ENCODE data around the gene TCERG1L.

The TCERG1L gene

DNA sequence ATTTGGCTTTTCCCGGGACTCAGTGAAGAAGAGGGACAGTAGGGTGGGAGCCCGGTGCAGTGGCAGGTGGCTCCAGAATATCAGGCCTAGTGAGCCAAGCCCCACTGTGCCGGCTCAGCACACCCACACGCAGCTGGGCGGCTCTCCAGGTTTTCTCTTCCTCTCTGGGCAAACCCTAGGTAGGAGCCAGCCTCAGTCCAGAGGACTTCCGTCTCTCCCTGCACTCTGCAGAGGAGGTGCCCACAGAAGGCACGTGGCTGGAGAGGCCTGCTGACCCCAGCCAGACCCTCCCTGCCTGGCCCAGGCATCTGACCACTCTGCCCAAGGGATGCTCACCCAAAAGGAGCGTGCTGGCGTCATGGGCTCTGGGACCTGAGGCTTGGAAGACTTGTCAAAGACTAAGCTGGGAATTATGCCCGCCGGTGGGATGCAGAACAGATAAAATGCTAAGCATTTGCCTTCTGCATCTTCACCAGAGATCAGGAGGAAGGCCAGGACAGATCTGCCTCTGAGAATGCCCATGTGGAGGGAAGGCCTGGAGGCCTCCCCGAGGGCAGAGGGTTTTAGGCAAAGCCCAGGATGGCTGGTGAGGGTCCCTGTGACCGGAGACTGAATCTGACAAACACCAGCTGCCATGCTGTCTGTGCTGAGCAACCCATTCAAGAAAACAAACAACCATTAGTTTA lies 40.2 kb downstream of the TCERG1L start:
- Histone ChIP-seq H3K4me1 (ENCODE audit: insufficient read depth, low read length) (no peaks in the 10 kb centered on the region), H3K9me3 (ENCODE audit: control insufficient read depth, insufficient read depth, low read length) (no peaks in the 10 kb centered on the region), H3K9ac (ENCODE audit: low read depth, low read length) (no peak overlapping the region), H3K36me3 (ENCODE audit: insufficient read depth, low read length) (no peaks in the 10 kb centered on the region)

DNA sequence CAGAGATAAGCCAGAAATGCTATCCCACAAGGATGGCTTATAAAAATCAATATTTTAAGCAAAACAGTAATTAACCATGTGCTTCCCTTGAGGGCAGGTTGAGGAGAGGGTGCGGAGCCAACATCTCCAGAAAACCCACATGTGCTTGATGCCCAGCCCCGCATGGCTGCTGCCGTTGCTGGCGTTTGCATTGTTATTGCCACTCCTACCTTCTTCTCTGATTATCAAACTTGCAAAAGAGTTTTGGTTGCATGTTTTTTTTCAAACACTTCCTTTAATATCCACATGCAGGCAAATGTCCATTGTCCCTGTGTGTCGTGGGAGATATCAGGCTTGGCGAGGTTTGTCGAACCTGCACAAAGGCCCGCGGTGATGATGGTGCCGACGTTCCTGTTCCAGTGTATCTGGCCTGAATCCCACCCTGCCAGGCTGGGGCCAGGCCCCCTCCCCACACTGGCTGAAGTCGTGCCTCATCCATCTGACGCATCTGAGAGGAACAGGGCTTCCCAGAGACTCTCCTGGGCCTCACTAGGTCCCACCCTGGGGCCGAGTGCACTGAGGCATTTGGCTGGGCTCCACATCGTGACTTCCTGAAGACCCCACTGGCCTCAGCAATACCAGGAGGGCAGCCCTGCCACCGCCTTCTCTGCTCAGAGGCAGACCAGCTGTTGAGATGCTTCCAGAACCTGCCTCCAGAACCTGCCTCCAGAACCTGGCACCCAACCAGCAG lies 40.9 kb downstream of the TCERG1L start:
- Histone ChIP-seq H3K4me1 (ENCODE audit: insufficient read depth, low read length) (no peaks in the 10 kb centered on the region), H3K36me3 (ENCODE audit: insufficient read depth, low read length) (no peaks in the 10 kb centered on the region), H3K9ac (ENCODE audit: low read depth, low read length) (no peak overlapping the region), H3K9me3 (ENCODE audit: control insufficient read depth, insufficient read depth, low read length) (no peaks in the 10 kb centered on the region)

DNA sequence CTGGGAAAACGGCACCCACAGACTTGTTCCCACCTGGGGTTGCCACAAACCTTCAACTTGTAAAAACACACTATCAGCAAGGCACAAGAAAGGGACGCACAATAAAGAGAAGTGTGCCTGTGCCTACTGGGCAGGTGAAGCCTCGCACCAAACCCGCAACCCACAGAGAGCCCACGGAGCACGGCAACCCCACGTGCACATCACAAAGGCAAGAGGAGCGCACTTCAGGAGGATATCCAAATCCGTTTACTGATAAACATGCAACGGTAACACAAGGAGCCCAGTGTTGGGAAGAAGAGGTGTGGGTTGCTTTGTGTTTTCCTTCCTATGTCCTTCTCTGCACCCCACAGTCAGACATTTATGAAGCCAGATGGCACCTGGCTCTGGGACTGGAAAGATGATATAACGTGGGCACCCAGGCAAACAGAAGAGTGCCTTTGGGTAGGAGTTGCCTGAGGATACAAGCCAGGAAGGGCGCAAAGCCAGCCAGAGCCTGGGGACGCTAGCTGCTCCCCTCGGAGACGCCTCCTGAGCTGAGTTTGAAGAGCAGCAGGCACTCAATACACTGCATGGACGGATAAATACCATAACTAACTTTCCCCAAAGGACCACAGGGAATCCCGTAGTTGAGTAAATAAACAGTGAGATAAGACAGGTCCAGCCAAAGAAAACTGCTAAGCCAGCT lies 41.6 kb downstream of the TCERG1L start:
- Histone ChIP-seq H3K36me3 (ENCODE audit: insufficient read depth, low read length) (no peaks in the 10 kb centered on the region), H3K9me3 (ENCODE audit: control insufficient read depth, insufficient read depth, low read length) (no peaks in the 10 kb centered on the region), H3K9ac (ENCODE audit: low read depth, low read length) (no peak overlapping the region), H3K4me1 (ENCODE audit: insufficient read depth, low read length) (no peaks in the 10 kb centered on the region)

DNA sequence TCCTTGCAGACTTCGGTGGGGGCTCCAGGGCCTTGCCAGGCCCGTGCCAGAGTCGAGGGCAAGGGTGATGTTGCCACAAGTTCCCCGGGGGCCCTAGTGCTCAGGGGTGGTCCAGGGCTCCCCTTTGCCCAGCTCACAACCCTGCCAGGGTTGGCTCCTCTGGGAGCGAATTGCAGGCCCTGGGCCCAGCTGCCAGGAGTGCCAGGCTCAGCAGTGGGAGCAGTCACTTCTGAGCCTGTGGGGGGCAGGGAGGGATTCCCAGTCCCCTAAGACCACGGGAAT lies 43.8 kb downstream of the TCERG1L start:
- H3K4me1 ChIP-seq (ENCODE audit: insufficient read depth, low read length), result no peaks in the 10 kb centered on the region
- no peaks in the 10 kb centered on the region for H3K36me3 ChIP-seq (ENCODE audit: insufficient read depth, low read length)
- no peak overlapping the region for H3K9ac ChIP-seq (ENCODE audit: low read depth, low read length)
- no peaks in the 10 kb centered on the region for H3K9me3 ChIP-seq (ENCODE audit: control insufficient read depth, insufficient read depth, low read length)

DNA sequence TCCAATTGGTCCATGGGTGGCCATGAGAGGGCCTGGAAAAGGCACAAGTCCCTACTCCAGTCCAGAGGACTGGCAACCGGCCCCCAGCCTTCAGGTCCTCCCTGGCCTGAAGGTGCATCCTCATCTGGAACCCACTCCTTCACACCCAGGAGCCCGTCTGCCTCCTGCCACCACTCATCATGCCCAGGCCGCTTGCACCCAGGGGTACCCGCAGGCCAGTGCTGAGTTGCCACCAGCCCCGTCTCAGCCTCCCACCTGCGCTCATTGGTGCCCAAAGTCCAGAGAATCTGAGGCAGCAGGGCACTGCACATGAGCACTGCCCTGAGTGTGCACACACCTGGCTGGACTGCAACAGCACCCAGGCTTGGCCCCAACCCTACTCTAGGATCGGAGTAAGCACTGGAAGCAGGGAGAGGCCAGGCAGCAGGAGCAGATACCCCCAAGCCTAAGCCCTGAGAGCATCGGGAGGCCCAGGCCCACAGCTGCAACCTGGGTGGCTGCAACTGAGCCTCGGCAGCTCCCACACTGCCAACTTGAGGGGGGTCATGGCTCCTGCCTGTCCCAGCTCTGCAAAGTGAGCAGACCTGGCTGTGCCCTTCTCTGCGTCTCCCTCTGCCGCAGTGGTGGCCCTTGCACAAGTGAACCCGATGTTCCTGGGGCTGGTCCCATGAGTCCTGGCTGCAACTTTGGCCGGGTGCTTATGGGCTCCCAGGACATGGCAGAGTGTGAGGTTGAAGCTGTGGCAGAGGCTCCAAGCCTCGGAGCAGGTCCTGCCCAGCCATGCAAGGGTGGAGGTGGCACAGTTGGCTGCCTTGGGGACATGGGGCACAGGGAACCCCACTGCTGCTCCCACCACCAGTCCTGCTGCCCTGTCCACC lies 44.3 kb downstream of the TCERG1L start:
- H3K9ac ChIP-seq (ENCODE audit: low read depth, low read length), result no peak overlapping the region
- no peaks in the 10 kb centered on the region for H3K36me3 ChIP-seq (ENCODE audit: insufficient read depth, low read length)
- H3K4me1 ChIP-seq (ENCODE audit: insufficient read depth, low read length), result no peaks in the 10 kb centered on the region
- no peaks in the 10 kb centered on the region for H3K9me3 ChIP-seq (ENCODE audit: control insufficient read depth, insufficient read depth, low read length)

DNA sequence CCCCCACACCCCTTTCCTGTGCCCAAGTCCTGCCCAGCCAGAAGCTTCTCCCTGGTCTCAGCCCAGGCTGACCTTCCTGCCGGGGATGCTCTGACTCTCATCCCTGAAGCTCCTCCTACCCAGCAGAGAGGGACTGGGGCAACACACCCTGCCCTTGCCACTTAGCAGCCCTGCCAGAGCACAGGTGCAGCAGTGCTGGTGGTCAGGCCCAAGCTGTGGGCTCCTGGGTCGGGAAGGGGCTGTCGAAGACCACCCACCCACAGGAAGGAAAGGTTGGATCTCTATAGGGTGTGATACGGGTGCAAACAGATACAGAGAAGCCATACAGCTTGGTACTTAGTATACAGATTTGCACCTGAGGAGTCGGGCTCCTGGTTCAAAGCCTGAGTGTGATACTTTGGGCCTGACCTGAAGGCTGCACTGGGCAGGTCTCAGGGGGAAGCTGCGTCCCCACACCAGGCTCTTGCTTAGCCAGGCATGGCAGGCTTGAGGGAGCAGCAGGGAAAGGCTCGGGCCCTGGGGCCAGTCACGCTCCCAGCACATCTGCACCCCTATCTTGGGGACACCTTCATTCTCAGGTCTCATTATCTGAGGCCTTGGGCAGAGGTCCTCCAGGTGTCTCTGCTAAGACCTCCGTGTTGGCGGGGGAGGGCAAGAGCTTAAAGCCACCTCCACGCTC lies 47.3 kb downstream of the TCERG1L start:
- Histone ChIP-seq H3K9ac (ENCODE audit: low read depth, low read length) (no peak overlapping the region), H3K36me3 (ENCODE audit: insufficient read depth, low read length) (no peaks in the 10 kb centered on the region)

DNA sequence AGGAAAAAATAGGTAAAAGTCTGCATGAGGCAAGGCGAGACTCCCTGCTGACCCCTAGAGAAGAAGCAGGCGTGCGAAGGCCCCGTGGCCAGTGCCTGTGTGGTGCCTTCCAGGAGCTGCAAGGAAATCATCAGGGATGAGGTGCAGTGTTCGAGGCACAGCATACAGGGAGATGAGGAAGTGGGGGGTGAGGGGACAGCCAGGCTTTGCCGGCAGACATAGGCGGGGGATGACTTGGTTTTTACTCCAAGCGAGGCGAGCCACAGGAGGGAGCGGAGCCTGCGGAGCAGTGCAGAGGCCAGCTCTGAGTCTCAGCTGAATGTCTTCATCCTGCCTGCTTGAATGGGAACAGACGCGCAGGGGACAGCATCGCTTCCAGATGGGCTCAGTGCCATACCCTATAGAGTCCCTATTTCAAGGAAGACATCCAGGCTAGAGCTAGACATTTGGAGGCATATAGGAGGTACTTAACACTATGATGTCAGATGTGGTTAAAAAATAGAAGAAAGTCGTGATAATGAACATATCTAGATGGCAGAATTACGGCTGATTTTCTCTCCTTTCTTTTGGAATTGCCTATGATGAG lies 49.5 kb downstream of the TCERG1L start:
- no peaks in the 10 kb centered on the region for H3K4me1 ChIP-seq (ENCODE audit: insufficient read depth, low read length)
- no peaks in the 10 kb centered on the region for H3K9me3 ChIP-seq (ENCODE audit: control insufficient read depth, insufficient read depth, low read length)
- no peak overlapping the region for H3K9ac ChIP-seq (ENCODE audit: low read depth, low read length)
- no peaks in the 10 kb centered on the region for H3K36me3 ChIP-seq (ENCODE audit: insufficient read depth, low read length)

More for the DNA sequence above, 47.3 kb downstream of the TCERG1L start:
- Histone ChIP-seq H3K4me1 (ENCODE audit: insufficient read depth, low read length) (no peaks in the 10 kb centered on the region), H3K9me3 (ENCODE audit: control insufficient read depth, insufficient read depth, low read length) (no peaks in the 10 kb centered on the region)

DNA sequence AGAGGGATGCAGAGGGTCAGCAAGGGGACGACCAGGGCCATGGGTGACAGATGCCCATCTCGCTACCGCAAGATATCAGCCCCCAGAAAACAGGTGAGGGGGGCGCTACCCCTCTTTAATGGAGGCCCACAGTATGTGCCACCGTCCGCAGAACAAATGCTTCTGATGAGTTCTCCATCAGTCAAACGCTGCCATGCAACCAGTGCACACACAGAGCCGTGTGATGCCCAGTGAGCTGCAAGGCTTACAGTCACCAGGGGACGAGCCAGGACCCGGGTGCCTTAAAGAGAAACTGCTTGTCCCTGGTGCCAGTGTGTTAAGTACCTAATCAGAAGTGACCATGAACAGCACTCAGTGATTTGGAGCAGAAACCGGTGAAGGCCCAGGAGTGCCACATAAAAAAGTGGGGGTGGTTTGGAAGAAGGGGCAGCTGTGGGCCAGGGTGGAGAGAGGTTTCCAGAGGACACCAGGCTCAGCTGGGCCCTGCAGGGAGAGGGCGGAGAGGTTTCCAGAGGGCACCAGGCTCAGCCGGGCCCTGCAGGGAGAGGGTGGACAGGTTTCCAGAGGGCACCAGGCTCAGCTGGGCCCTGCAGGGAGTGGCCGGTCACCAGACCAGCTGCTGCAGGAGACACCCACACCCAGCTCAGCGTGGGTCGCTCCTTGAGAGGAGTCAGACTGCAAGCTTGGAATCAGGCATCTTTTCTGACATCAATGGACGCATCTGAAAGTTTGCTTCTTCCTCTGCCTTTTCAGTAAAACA lies 50.9 kb downstream of the TCERG1L start:
- H3K9ac ChIP-seq (ENCODE audit: low read depth, low read length), result no peak overlapping the region
- no peaks in the 10 kb centered on the region for H3K9me3 ChIP-seq (ENCODE audit: control insufficient read depth, insufficient read depth, low read length)
- H3K4me1 ChIP-seq (ENCODE audit: insufficient read depth, low read length), result no peaks in the 10 kb centered on the region
- no peaks in the 10 kb centered on the region for H3K36me3 ChIP-seq (ENCODE audit: insufficient read depth, low read length)

DNA sequence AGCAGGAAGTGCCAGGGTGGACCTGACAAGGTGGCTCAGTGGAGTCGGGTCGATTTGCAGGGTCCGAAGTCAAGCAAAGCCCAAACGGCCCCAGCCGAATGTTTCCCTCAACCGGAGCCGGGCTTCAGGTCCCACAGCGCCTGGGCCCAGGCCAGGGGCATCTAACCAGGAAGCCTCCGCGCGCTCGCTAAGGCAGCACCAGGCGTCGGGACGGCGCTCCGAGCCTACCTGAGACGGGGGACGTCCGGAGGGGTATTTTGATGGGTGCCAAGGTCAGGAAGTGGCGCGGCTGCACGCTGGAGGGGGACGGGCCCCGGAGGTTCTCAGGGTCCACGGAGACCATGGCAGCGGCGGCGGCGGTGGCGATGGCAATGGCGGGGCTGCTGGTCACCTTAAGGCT lies 51.5 kb downstream of the TCERG1L start:
- Histone ChIP-seq H3K4me1 (ENCODE audit: insufficient read depth, low read length) (no peaks in the 10 kb centered on the region), H3K9ac (ENCODE audit: low read depth, low read length) (no peak overlapping the region), H3K9me3 (ENCODE audit: control insufficient read depth, insufficient read depth, low read length) (no peaks in the 10 kb centered on the region), H3K36me3 (ENCODE audit: insufficient read depth, low read length) (no peaks in the 10 kb centered on the region)

DNA sequence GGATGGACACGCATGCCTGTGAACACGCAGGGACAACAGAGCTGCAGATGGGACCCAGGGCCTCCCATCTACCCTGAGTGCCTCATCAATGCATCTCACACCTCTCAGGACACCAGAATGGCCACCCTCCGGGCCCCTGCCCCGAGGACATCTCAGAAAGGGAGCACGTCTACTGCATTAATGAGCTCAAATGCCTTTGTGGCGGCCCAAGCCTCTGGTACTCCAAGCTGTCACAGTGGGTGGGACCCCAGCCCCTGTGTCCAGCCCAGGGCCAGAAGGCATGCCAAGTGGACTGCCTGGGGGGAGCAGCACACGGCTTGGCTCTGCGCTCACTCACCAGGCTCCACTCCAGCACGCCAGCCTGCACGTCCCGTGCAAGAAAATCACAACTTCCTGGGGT lies 52.0 kb downstream of the TCERG1L start:
- Histone ChIP-seq H3K36me3 (ENCODE audit: insufficient read depth, low read length) (no peaks in the 10 kb centered on the region), H3K9me3 (ENCODE audit: control insufficient read depth, insufficient read depth, low read length) (no peaks in the 10 kb centered on the region), H3K4me1 (ENCODE audit: insufficient read depth, low read length) (no peaks in the 10 kb centered on the region), H3K9ac (ENCODE audit: low read depth, low read length) (no peak overlapping the region)

DNA sequence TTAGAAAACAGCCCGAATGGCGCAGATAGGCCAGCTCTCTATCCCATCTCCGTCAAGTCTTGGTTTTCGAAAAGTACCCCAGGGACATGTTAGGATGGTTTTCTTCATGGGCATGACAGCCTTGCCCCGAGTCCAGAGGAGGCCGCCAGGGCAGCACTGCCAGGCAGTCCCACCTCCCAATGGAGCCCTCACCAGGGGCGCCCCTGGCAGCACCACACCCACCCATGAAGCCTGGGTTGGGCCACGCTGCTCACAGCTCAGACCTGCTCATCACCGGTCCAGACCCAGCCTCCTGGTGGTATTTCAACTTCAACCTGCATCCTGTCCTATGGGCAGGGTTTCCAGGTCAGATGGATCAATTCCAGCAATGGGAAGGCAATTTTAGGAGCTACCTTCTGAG lies 53.3 kb downstream of the TCERG1L start:
- no peaks in the 10 kb centered on the region for H3K4me1 ChIP-seq (ENCODE audit: insufficient read depth, low read length)
- H3K36me3 ChIP-seq (ENCODE audit: insufficient read depth, low read length), result no peaks in the 10 kb centered on the region
- no peak overlapping the region for H3K9ac ChIP-seq (ENCODE audit: low read depth, low read length)
- H3K9me3 ChIP-seq (ENCODE audit: control insufficient read depth, insufficient read depth, low read length), result no peaks in the 10 kb centered on the region

DNA sequence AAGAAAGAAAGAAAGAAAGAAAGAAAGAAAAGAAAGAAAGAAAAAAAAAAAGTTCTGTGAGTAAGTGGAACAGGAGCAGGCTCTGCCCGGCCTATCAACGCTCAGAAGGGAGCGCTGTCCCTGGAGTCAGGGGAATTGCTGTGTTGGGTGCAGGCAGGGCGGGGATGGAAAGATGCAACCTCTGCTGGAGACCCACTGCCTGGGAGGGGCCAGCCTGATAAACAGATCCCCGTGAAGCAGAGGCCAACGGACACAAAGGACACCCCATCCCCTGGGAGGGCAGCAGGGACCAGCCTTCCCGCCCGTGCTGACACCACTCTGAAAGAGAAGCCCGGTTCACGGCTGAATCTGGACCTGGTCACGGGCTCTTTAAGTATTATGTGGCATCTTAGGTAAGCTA lies 54.5 kb downstream of the TCERG1L start:
- H3K9ac ChIP-seq (ENCODE audit: low read depth, low read length), result no peak overlapping the region
- H3K4me1 ChIP-seq (ENCODE audit: insufficient read depth, low read length), result no peaks in the 10 kb centered on the region
- no peaks in the 10 kb centered on the region for H3K36me3 ChIP-seq (ENCODE audit: insufficient read depth, low read length)
- no peaks in the 10 kb centered on the region for H3K9me3 ChIP-seq (ENCODE audit: control insufficient read depth, insufficient read depth, low read length)

DNA sequence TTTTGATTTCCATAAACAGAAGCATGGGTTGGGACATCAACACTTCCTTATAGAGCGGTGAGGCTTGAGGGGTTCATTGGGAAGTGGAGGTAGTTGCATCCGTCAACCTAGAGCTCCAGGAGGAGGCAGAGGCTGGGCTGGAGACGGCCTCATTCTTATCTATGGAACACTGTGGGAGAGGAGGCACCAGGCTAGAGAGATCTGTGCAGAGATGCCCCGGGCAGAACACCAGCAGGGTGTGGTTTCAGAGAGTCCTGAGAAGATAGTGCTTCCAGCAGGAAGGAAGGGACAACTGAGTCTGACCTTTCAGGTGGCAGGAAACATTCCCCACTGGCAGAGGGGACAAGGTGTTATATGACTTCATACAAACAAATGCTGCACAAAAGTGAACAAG lies 56.7 kb downstream of the TCERG1L start:
- Histone ChIP-seq H3K4me1 (ENCODE audit: insufficient read depth, low read length) (peaks cover 10% of the 10 kb centered on the region; the same call in 1 of the 2 replicates), H3K9ac (ENCODE audit: low read depth, low read length) (no peak overlapping the region), H3K9me3 (ENCODE audit: control insufficient read depth, insufficient read depth, low read length) (no peaks in the 10 kb centered on the region), H3K36me3 (ENCODE audit: insufficient read depth, low read length) (no peaks in the 10 kb centered on the region)
